G401 (cell line): ENCODE data around the gene SHROOM1. TPM values are rescaled to one million over a fixed set of nuclear protein-coding genes. Genes with fewer than 3 reads are reported as not detected.
"Not testable (repeated sequence)": the region's sequence is repeated elsewhere in the genome, so short reads cannot be mapped to it uniquely, and the experiment has no call there.

Experiments
- DNase-seq: peaks from one replicate; pipeline ENCODE4 v3.0.0-alpha.2; 2015; ENCODE audit warnings: low spot score
- in situ Hi-C: cut with HindIII; loops from 2 replicates; pipeline ENCODE4 v1.10.0; 2016; ENCODE audit warnings: low sequenced_read_pairs, mixed read lengths
- total RNA-seq: library from RNA; depleted of rRNA; stranded (reverse); fragments of >200 nt; shearing (Covaris generic); gene quantifications from 2 replicates; pipeline ENCODE4 v1.2.3, GENCODE V29; 2014

Gene SHROOM1
- total RNA-seq, 1 experiment from 2014 or later, result 5.9 TPM

- in situ Hi-C loops, result no loop called here
These were observed 16.6 kb downstream of the SHROOM1 start for GRCh38 chr5:132813599-132814502.

DNA sequence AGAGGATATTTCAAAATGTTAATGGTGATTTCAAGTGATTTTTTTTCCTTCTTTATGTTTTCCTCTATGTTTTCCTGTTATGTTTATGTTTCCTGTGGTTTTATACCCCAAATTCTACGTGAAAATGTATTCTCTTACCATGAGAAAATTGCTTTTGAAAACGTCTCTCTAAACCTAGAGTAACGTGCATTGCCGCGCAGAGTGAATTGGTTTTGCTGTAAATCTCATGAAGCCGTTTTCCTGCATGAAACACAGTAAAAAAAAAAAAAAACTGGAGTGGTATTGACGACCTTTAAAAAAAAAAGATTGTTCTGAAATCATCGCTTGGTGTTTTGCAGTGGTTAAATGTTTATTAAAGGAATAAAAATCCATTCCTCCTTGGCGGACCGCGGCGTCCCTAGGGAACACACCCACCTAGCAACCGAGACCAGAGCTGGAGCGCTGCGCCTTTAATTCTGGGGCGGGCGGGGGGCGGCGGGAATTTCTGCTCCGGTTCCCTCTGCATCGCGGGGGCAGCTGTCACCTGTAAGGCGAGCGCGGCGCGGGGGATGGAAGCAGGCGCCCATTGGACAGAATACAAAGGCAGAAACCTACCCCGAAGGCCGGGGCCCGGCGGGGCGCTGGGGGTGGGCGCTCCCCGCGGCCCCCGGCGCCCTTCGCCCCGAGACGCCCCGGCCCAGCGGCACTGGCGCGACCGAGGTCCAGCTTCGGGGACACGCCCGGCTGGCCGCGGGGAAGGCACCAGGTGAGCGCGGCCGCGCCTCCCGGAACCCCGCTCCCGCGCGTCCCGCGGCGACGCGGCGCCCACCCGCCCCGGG is 17.5 kb downstream of the SHROOM1 start, which contains the start of gene SOWAHA:
TSS of gene SOWAHA (plus strand) at position 522 of the 818 bp plus-strand sequence. CDS start 320 bp downstream, outside the sequence.
- peak; percentile 84 for DNase-seq

More at GRCh38 chr5:132813599-132814502, 16.6 kb downstream of the SHROOM1 start:
- peak; percentile 45 for DNase-seq

GRCh38 chr5:132812123-132812765 is 18.2 kb downstream of the SHROOM1 start:
- in situ Hi-C loops, result no loop called here
- peak; percentile 72 for DNase-seq

More for the DNA sequence above, 17.5 kb downstream of the SHROOM1 start, which contains the start of gene SOWAHA:
- in situ Hi-C loops, result no loop called here

- in situ Hi-C loops, result no loop called here
- no peak for DNase-seq
These were observed 19.8 kb downstream of the SHROOM1 start for GRCh38 chr5:132810605-132811004.

DNA sequence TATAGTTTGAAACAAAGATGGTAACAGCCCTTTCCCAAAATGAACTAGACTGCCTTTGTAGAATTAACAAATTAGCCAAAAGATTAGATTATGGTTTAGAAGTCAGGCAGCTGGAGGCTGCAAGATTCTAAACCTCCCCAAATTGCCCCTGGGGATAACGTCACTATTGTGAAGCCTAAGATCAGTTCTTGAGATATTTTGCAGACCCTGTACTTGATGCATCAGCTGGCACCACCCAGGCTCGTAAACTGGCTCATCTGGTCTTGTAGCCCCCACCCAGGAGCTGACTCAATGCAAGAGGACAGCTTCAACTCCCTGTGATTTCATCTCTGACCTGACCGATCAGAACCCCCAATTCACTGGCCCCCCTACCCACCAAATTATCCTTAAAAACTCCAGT is 21.6 kb downstream of the SHROOM1 start:
- in situ Hi-C loops, result no loop called here
- DNase-seq, result no peak

- no peak for DNase-seq
- in situ Hi-C loops, result no loop called here
These were observed 22.0 kb downstream of the SHROOM1 start for GRCh38 chr5:132808448-132808847.

DNA sequence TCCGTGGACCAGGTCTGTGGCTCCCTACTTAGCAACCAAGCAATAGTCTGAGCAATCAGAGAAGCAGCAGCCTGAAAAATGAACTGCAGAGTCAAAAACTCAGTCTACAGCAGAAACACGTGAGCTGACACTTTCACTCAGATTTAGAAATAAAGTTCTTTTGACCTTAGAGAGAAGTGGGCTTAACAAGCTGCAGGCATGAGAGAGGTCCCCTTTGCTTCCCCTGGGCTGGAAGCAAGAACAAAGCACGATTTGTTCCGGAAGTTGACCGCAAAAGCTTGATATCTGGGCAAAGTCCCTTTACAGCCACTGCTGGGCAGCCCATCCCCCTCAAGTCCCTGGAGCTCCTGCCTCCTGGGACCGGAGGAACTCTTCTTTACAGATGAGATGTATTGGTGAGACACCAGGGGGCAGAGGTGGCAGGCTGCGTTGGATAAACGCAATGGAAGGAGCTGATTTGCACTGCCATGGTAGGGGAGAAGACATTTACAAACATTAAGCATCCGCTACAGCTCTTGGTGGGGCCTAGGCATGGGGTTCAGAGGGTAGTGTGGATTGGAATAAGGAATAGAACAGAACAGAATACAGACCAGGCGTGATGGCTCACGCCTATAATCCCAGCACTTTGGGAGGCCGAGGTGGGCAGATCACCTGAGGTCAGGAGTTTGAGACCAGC is 23.1 kb downstream of the SHROOM1 start:
- DNase-seq, result no peak
- in situ Hi-C loops, result no loop called here

GRCh38 chr5:132806804-132807162 is 23.7 kb downstream of the SHROOM1 start:
- in situ Hi-C loops, DNase-seq: not testable (repeated sequence)

GRCh38 chr5:132805872-132806271 is 24.6 kb downstream of the SHROOM1 start:
- in situ Hi-C loops, DNase-seq: not testable (repeated sequence)

DNA sequence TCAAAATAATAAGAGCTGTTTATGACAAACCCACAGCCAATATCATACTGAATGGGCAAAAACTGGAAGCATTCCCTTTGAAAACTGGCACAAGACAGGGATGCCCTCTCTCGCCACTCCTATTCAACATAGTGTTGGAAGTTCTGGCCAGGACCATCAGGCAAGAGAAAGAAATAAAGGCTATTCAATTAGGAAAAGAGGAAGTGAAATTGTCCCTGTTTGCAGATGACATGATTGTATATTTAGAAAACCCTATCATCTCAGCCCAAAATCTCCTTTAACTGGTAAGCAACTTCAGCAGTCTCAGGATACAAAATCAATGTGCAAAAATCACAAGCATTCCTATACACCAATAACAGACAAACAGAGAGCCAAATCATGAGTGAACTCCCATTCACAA is 26.2 kb downstream of the SHROOM1 start:
- in situ Hi-C loops, DNase-seq: not testable (repeated sequence)

DNA sequence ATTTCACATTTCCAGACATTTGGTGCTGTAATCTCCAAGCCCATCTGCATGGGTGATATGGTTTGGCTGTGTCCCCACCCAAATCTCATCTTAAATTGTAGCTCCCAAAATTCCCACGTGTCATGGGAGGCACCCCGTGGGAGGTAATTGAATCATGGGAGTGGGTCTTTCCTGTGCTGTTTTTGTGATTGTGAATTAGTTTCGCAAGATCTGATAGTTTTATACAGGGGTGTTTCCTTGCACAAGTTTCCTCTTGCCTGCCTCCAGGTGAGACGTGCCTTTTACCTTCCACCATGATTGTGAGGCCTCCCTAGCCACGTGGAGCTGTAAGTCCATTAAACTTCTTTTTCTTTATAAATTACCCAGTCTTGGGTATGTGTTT is 27.8 kb downstream of the SHROOM1 start:
- DNase-seq, in situ Hi-C loops: not testable (repeated sequence)

DNA sequence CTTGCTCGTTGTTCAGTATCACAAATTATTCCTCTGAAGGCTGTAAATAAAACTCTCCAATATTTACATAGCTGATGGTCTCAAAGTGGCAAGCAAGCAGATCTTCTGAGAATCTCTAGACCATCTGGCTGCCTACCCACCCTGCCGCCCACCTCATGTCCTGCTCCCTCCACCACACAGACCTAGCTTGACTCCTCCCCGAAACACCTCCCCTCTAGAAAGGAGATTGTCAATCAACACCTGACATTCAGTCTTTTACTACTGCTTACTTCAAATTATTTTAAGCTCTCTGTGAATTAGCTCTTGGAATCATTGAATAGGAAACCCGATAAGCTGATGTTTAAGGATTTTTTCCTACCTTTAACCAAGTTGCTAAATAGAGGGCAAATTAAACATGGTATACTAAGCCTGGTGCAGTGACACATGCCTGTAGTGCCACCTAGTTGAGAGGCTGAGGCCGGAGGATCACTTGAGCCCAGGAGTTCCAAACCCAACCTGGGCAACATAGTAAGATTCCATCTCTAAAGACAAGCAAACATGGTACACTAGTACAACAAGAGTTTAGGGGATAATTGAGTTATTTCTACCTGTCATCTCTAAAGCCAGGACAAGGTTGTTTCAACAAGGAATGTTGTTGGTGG is 28.3 kb downstream of the SHROOM1 start:
- DNase-seq, result no peak
- in situ Hi-C loops, result no loop called here

- no peak for DNase-seq
- in situ Hi-C loops, result no loop called here
These were observed 29.9 kb downstream of the SHROOM1 start for GRCh38 chr5:132800545-132800944.

GRCh38 chr5:132799392-132799791 is 31.1 kb downstream of the SHROOM1 start:
- no peak for DNase-seq
- in situ Hi-C loops, result no loop called here

DNA sequence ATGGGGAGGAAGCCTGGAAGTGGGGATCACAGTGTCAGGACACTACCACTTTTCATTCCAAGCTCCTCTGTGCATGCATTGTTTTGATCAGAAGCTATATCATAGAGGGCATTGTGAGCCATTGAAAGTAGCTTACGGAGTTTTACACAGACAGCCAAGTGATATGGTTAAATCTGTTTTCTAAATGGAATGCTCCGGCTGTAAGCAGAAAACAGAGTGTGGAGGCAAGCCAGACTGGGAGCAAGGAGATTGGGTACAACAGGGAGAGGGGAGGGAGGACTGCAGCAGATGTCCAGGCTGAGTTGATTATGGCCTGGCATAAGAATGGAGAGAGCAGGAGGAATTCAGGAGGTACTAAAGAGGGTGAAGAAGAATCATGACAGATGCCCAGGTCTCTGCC is 32.8 kb downstream of the SHROOM1 start:
- DNase-seq, result peak; percentile 89
- in situ Hi-C loops, result no loop called here

- DNase-seq, result no peak
- in situ Hi-C loops, result no loop called here
These were observed 39.4 kb downstream of the SHROOM1 start for GRCh38 chr5:132791026-132791425.

GRCh38 chr5:132790201-132790865 is 40.1 kb downstream of the SHROOM1 start:
- in situ Hi-C loops, result no loop called here
- peak; percentile 87 for DNase-seq
